Cardiac muscle cell (in vitro differentiated cells and primary cell): ENCODE measurements around the gene SKAP2. TPM values are rescaled to one million over a fixed set of nuclear protein-coding genes. Genes with fewer than 3 reads are reported as not detected.

Source experiments
- DNase-seq, 2 donors: peaks; one replicate each; pipeline versions ENCODE4 v3.0.0 to v3.0.0-alpha.2; 2010 to 2017; ENCODE audit warnings: low read depth in 1 of 2, low spot score in 1 of 2
- H3K27ac ChIP-seq: fragments of 200-600 bp; sonication (generic); 2 replicates; pipeline ENCODE4 v1.5.1; 2016
- H3K27me3 ChIP-seq: fragments of 200-600 bp; sonication (generic); 2 replicates; pipeline ENCODE4 v1.6.0; 2016; ENCODE audit warnings: control low read depth
- H3K36me3 ChIP-seq: fragments of 200-600 bp; sonication (generic); 2 replicates; pipeline ENCODE4 v1.5.1; 2016; ENCODE audit warnings: control low read depth
- H3K4me1 ChIP-seq: fragments of 200-600 bp; sonication (generic); 2 replicates; pipeline ENCODE4 v1.8.1; 2017; ENCODE audit warnings: low read depth, mild to moderate bottlenecking, mixed run types
- H3K4me3 ChIP-seq: fragments of 200-600 bp; sonication (generic); 2 replicates; pipeline ENCODE4 v1.5.1; 2016; ENCODE audit warnings: mild to moderate bottlenecking
- H3K9me3 ChIP-seq: fragments of 200-600 bp; sonication (generic); 2 replicates; pipeline ENCODE4 v1.5.1; 2017; ENCODE audit warnings: low read depth, mild to moderate bottlenecking, control low read depth
- CTCF ChIP-seq: IDR thresholded peaks from 2 replicates; pipeline ENCODE4 v1.5.1; 2012; ENCODE audit warnings: low read depth, mild to moderate bottlenecking, low read length
- polyA plus RNA-seq: library from polyadenylated mRNA; unstranded; fragments of >200 nt; fragmentation: Nextera tagmentation; extraction: Ambion mirVana; gene quantifications from 2 replicates; pipeline ENCODE4 v1.2.1, GENCODE V29; 2016
- total RNA-seq: library from RNA; depleted of rRNA; stranded (reverse); fragments of >200 nt; gene quantifications from 2 replicates; pipeline ENCODE4 v1.2.3, GENCODE V29; 2016

The SKAP2 gene
- total and polyA plus RNA-seq, 2 experiments from 2014 or later, result 1.2 to 2.8 TPM

DNA sequence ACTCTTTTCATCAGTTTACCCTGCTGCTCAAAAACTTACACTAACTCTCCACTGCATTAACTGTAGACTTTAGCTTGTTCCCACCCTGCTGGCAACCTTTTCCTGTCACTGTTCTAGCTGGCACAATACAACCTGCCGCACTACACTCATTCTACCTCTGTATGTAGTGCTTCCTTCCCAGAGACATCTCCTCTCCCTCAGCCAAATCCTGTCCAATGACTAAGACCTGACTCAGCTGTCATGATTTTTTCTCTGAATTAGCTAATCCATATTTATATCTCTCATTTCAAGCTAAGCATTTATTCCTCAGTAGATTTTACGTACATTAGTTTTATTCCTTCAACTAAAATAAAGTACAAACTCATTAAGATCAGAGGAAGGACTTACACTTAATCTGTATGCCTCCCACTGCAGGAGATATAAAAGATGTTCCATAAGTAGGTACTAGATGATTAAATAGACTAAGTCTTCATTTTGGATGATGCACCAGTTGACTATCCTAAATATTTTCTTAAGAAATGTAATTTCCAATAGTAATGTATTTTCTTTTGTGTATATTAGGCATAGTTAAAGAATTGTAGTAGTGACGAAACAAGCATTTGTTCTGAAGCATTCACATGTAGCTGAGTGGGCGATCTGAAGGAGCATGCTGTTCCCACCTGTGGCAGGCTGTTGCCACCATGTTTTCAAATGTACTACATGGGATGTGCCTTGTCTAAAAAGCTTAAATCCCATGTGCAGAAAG lies 189.1 kb downstream of the SKAP2 start:
- no peaks in the 10 kb centered on the region for H3K4me1 ChIP-seq
- no peak overlapping the region for H3K27ac ChIP-seq
- no peaks in the 10 kb centered on the region for H3K36me3 ChIP-seq
- peaks cover 76% of the 10 kb centered on the region for H3K27me3 ChIP-seq
- DNase-seq, result no peak
- no peak overlapping the region for H3K4me3 ChIP-seq
- H3K9me3 ChIP-seq, result no peaks in the 10 kb centered on the region
- TF ChIP-seq CTCF, result no peak

GRCh38 chr7:26673858-26674257 lies 190.5 kb downstream of the SKAP2 start:
- DNase-seq, result no peak
- Histone ChIP-seq H3K27ac (no peak overlapping the region), H3K4me1 (no peaks in the 10 kb centered on the region), H3K4me3 (no peak overlapping the region), H3K36me3 (no peaks in the 10 kb centered on the region), H3K9me3 (no peaks in the 10 kb centered on the region), H3K27me3 (peaks cover 71% of the 10 kb centered on the region)
- no peak for TF ChIP-seq CTCF

- H3K9me3 ChIP-seq, result no peaks in the 10 kb centered on the region
These were observed 191.1 kb downstream of the SKAP2 start for GRCh38 chr7:26673271-26673670.

DNA sequence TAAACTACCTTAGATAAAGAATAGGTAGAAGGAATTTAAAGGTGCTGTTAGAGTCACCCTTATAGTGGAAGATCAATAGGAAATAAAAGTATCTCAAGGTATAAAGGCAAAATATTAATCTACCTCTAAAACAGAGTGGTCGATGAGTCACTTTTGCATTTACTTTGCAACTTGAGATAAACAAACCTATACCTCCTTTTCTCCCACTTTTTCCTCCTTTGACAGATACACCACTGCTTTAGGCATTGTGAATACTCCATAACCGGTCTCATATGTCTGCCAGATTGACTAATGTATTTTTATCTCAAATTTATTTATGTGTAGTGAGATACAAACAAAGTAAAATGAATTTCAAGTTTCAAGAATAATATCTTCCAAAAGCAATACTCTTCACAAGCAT lies 193.5 kb downstream of the SKAP2 start:
- Histone ChIP-seq H3K27me3 (peaks cover 61% of the 10 kb centered on the region), H3K4me1 (no peaks in the 10 kb centered on the region), H3K36me3 (no peaks in the 10 kb centered on the region), H3K4me3 (no peak overlapping the region), H3K27ac (no peak overlapping the region), H3K9me3 (no peaks in the 10 kb centered on the region)
- no peak for DNase-seq
- TF ChIP-seq CTCF, result no peak

More at GRCh38 chr7:26673271-26673670, 191.1 kb downstream of the SKAP2 start:
- Histone ChIP-seq H3K27ac (no peak overlapping the region), H3K4me3 (no peak overlapping the region), H3K36me3 (no peaks in the 10 kb centered on the region), H3K27me3 (peaks cover 69% of the 10 kb centered on the region), H3K4me1 (no peaks in the 10 kb centered on the region)
- no peak for TF ChIP-seq CTCF
- no peak for DNase-seq

DNA sequence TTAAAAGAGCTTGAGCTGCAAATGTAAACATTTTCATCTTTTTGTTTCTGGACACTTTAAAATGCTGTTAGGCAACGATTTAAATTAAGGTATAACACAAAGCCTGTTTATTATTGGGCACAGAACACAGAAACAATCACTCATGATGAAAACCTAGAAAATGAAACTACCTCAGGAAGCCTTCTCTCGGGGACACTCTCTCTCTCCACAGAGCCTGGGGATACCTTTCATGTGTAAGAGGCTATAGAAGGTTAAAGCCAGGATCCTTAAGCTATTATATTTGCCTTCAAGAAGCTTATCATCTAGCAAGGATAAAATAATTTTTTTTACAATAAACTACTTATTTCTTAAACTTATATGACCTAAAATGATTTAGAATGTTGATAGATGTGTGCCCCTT lies 194.1 kb downstream of the SKAP2 start:
- TF ChIP-seq CTCF, result no peak
- Histone ChIP-seq H3K36me3 (no peaks in the 10 kb centered on the region), H3K4me1 (no peaks in the 10 kb centered on the region), H3K27ac (no peak overlapping the region), H3K9me3 (no peaks in the 10 kb centered on the region), H3K4me3 (no peak overlapping the region), H3K27me3 (peaks cover 57% of the 10 kb centered on the region)
- DNase-seq, result no peak

DNA sequence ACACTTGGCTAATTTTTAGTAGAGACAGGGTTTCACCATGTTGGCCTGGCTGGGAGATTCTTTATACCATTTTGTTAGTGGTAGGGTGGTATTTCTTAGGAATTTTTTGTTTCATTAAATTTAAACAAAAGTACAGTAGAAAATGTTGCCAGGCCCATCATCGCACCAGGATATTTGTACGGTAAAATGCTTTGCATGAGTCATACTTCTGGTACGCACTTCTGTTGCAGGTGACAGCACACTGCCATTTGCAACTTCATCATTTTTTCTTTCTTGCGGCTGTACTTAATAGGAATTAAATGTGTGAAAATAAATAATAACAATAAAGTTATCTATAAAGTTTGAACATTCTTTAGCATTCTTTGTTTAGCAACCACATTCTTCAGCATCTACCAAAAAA lies 195.6 kb downstream of the SKAP2 start:
- H3K4me1 ChIP-seq, result no peaks in the 10 kb centered on the region
- no peak for TF ChIP-seq CTCF
- no peak overlapping the region for H3K27ac ChIP-seq
- H3K36me3 ChIP-seq, result no peaks in the 10 kb centered on the region
- peaks cover 42% of the 10 kb centered on the region for H3K27me3 ChIP-seq
- H3K9me3 ChIP-seq, result no peaks in the 10 kb centered on the region
- no peak for DNase-seq
- H3K4me3 ChIP-seq, result no peak overlapping the region
